HepG2 (cell line): ENCODE data around the gene MAPK11. TPM values are rescaled to one million over a fixed set of nuclear protein-coding genes. Genes with fewer than 3 reads are reported as not detected.

Experiments
- ARNT ChIP-seq: fragments of 450-650 bp; IDR thresholded peaks from 2 replicates; pipeline ENCODE4 v1.6.1; 2017
- CREB3 ChIP-seq: sonication (generic); formaldehyde crosslinking; IDR thresholded peaks from 2 replicates; pipeline ENCODE4 v1.5.0; 2020; ENCODE audit warnings: missing genetic modification reagents
- GPN1 ChIP-seq: sonication (generic); formaldehyde crosslinking; IDR thresholded peaks from 2 replicates; pipeline ENCODE4 v1.5.1; 2020; ENCODE audit warnings: missing genetic modification reagents, borderline replicate concordance
- HIC2 ChIP-seq: sonication (generic); formaldehyde crosslinking; IDR thresholded peaks from 2 replicates; pipeline ENCODE4 v1.9.0; 2022; ENCODE audit warnings: low read depth, missing genetic modification reagents
- JARID2 ChIP-seq: sonication (generic); formaldehyde crosslinking; IDR thresholded peaks from 2 replicates; pipeline ENCODE4 v1.8.1; 2023; ENCODE audit warnings: missing genetic modification reagents, inconsistent platforms; ENCODE audit not compliant: insufficient replicate concordance
- JUN ChIP-seq: sonication (generic); formaldehyde crosslinking; IDR thresholded peaks from 2 replicates; pipeline ENCODE4 v1.4.0; 2020; ENCODE audit warnings: mild to moderate bottlenecking, missing genetic modification reagents
- MXI1 ChIP-seq: IDR thresholded peaks from 3 replicates; pipeline ENCODE4 v1.6.1; 2012; ENCODE audit warnings: low read depth, low read length, inconsistent platforms, borderline replicate concordance
- NCOR1 ChIP-seq: fragments of 200-600 bp; sonication (generic); IDR thresholded peaks from 2 replicates; pipeline ENCODE4 v1.7.0; 2017; ENCODE audit warnings: antibody characterized with exemption, low read length, borderline replicate concordance
- NFE2L2 ChIP-seq: fragments of 150-350 bp; IDR thresholded peaks from 2 replicates; pipeline ENCODE4 v1.6.1; 2014; ENCODE audit warnings: low read length
- RXRA ChIP-seq: sonication (generic); formaldehyde crosslinking; IDR thresholded peaks from 2 replicates; pipeline ENCODE4 v1.5.1; 2020; ENCODE audit warnings: missing genetic modification reagents
- SRSF1 ChIP-seq: fragments of 200-400 bp; formaldehyde crosslinking; optimal IDR thresholded peaks from 2 replicates; pipeline ENCODE3; 2017; ENCODE audit warnings: mild to moderate bottlenecking, low read depth, low read length, moderate library complexity
- THYN1 ChIP-seq: sonication (generic); formaldehyde crosslinking; IDR thresholded peaks from 2 replicates; pipeline ENCODE4 v1.8.1; 2023; ENCODE audit warnings: low read depth, mild to moderate bottlenecking, moderate library complexity, missing genetic modification reagents, borderline replicate concordance
- UBTF ChIP-seq: sonication (generic); formaldehyde crosslinking; IDR thresholded peaks from 2 replicates; pipeline ENCODE4 v1.4.0; 2020; ENCODE audit warnings: mild to moderate bottlenecking, missing genetic modification reagents
- YEATS4 ChIP-seq: sonication (generic); formaldehyde crosslinking; IDR thresholded peaks from 2 replicates; pipeline ENCODE4 v1.4.0; 2020; ENCODE audit warnings: missing genetic modification reagents, borderline replicate concordance
- ZBTB20 ChIP-seq: sonication (generic); formaldehyde crosslinking; IDR thresholded peaks from 2 replicates; pipeline ENCODE4 v1.8.1; 2023; ENCODE audit warnings: missing genetic modification reagents, low read depth, mild to moderate bottlenecking, borderline replicate concordance
- ZNF264 ChIP-seq: sonication (generic); formaldehyde crosslinking; IDR thresholded peaks from 2 replicates; pipeline ENCODE4 v1.4.0; 2020; ENCODE audit warnings: missing genetic modification reagents
- ZNF317 ChIP-seq: sonication (generic); formaldehyde crosslinking; IDR thresholded peaks from 2 replicates; pipeline ENCODE4 v1.5.0; 2020; ENCODE audit warnings: mild to moderate bottlenecking, missing genetic modification reagents
- ZNF337 ChIP-seq: sonication (generic); formaldehyde crosslinking; IDR thresholded peaks from 2 replicates; pipeline ENCODE4 v1.5.1; 2020; ENCODE audit warnings: missing genetic modification reagents, low read depth, mild to moderate bottlenecking, borderline replicate concordance
- ZNF44 ChIP-seq: sonication (generic); formaldehyde crosslinking; IDR thresholded peaks from 2 replicates; pipeline ENCODE4 v1.5.1; 2020; ENCODE audit warnings: mild to moderate bottlenecking, missing genetic modification reagents
- ZNF510 ChIP-seq: sonication (generic); formaldehyde crosslinking; IDR thresholded peaks from 2 replicates; pipeline ENCODE4 v1.4.0; 2020; ENCODE audit warnings: low read depth, mild to moderate bottlenecking, missing genetic modification reagents
- ZNF550 ChIP-seq: sonication (generic); formaldehyde crosslinking; IDR thresholded peaks from 2 replicates; pipeline ENCODE4 v1.4.0; 2020; ENCODE audit warnings: mild to moderate bottlenecking, missing genetic modification reagents, borderline replicate concordance
- ZNF569 ChIP-seq: sonication (generic); formaldehyde crosslinking; IDR thresholded peaks from 2 replicates; pipeline ENCODE4 v1.5.0; 2020; ENCODE audit warnings: mild to moderate bottlenecking, missing genetic modification reagents, moderate library complexity, borderline replicate concordance
- ZNF773 ChIP-seq: sonication (generic); formaldehyde crosslinking; IDR thresholded peaks from 2 replicates; pipeline ENCODE4 v1.4.0; 2020; ENCODE audit warnings: missing genetic modification reagents, borderline replicate concordance
- ZSCAN21 ChIP-seq: sonication (generic); formaldehyde crosslinking; IDR thresholded peaks from 2 replicates; pipeline ENCODE4 v1.8.0; 2022; ENCODE audit warnings: mild to moderate bottlenecking, missing genetic modification reagents, moderate library complexity, borderline replicate concordance
- polyA plus RNA-seq, 8 experiments: library from polyadenylated mRNA; depleted of rRNA in 3 of 8; stranded (reverse) in 7 of 8; unstranded in 1 of 8; fragments of >200 nt; fragmentation: Illumina TruSeq in 4 of 8; extraction: Trizol in 4 of 8; gene quantifications; 2 replicates each; pipeline versions ENCODE4 v1.2.1 to v1.2.3, GENCODE V29; 2011 to 2016; ENCODE audit warnings: low read depth in 4 of 8, missing spikeins in 1 of 8, mixed read lengths in 1 of 8; ENCODE audit not compliant: insufficient read depth in 1 of 8
- total RNA-seq, 5 experiments: library from RNA; depleted of rRNA; stranded (reverse); fragments of >200 nt; fragmentation: Illumina TruSeq; extraction: Trizol; gene quantifications; 2 replicates each; pipeline ENCODE4 v1.2.3, GENCODE V29; 2016; ENCODE audit warnings: low read depth in 1 of 5
- TF ChIP-seq, protein P1 (sequence below): sonication (generic); formaldehyde crosslinking; IDR thresholded peaks from 2 replicates; pipeline ENCODE4 v1.4.0; 2020; ENCODE audit warnings: mild to moderate bottlenecking, missing genetic modification reagents

Gene MAPK11
- total and polyA plus RNA-seq, 2 of the 13 experiments (the other 11 are each of a cell fraction or from before 2014, with no cell fraction given): 0.15 to 0.17 TPM

DNA sequence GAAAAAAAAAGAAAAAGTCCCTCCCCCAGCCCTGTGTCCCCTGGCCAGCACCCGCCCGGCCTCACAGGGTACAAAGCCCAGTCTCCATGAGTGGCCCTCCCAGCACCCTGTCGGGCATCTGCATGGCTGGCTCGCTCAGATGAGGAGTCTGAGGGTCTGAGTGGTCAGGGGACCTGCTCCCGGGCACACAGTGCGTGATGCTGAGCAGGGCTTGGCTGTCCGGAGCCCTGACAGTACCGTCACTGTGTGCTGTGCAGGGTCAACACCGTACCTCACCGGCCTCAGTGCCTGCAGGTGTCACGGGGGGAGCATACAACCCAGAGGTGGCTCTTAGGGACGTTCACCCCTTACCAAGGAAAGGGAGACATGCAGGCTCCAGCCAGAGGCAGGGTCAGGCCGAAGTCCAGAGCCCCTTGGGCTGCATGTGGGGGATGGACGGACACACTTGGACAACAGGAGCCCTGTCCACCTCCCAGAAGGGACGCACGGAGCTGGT is 40.8 kb upstream of the MAPK11 start (continued):
- 0 out of 2 replicates have a peak, but pooled peaks have one; percentile 27 for TF ChIP-seq ZNF317 (CRISPR knock-in tag)
- no peak for TF ChIP-seq JUN (CRISPR knock-in tag)
- no peak for TF ChIP-seq ZNF44
- no peak for TF ChIP-seq ARNT
- no peak for TF ChIP-seq ZNF264 (CRISPR knock-in tag)
- no peak for TF ChIP-seq CREB3 (CRISPR knock-in tag)
- TF ChIP-seq, protein P1, sequence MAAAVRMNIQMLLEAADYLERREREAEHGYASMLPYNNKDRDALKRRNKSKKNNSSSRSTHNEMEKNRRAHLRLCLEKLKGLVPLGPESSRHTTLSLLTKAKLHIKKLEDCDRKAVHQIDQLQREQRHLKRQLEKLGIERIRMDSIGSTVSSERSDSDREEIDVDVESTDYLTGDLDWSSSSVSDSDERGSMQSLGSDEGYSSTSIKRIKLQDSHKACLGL (CRISPR knock-in tag): peak; percentile 32; the same call in 1 of the 2 replicates
- peak; percentile 65 for TF ChIP-seq UBTF (CRISPR knock-in tag)
- TF ChIP-seq ZBTB20 (CRISPR knock-in tag): peak; percentile 32; the same call in 1 of the 2 replicates
- no peak for TF ChIP-seq NFE2L2
- no peak for TF ChIP-seq ZSCAN21 (CRISPR knock-in tag)
- no peak for TF ChIP-seq GPN1 (CRISPR knock-in tag)
- TF ChIP-seq ZNF510 (CRISPR knock-in tag): no peak
- TF ChIP-seq SRSF1: no peak
- TF ChIP-seq MXI1: no peak
- TF ChIP-seq YEATS4 (CRISPR knock-in tag): no peak
- no peak for TF ChIP-seq ZNF550 (CRISPR knock-in tag)
- no peak for TF ChIP-seq JARID2
- TF ChIP-seq THYN1: no peak
- peak; percentile 52; the same call in 1 of the 2 replicates for TF ChIP-seq NCOR1
- no peak for TF ChIP-seq ZNF569 (CRISPR knock-in tag)
- no peak for TF ChIP-seq ZNF337 (CRISPR knock-in tag)
- peak; percentile 48; the same call in 1 of the 2 replicates for TF ChIP-seq RXRA
- TF ChIP-seq ZNF773 (CRISPR knock-in tag): no peak
- peak; percentile 65; the same call in 1 of the 2 replicates for TF ChIP-seq HIC2 (CRISPR knock-in tag)
